ENCODE measurements around the gene GPX4.
"Not testable (repeated sequence)": the region's sequence is repeated elsewhere in the genome, so short reads cannot be mapped to it uniquely, and the experiment has no call there.

GPX4 gene

DNA sequence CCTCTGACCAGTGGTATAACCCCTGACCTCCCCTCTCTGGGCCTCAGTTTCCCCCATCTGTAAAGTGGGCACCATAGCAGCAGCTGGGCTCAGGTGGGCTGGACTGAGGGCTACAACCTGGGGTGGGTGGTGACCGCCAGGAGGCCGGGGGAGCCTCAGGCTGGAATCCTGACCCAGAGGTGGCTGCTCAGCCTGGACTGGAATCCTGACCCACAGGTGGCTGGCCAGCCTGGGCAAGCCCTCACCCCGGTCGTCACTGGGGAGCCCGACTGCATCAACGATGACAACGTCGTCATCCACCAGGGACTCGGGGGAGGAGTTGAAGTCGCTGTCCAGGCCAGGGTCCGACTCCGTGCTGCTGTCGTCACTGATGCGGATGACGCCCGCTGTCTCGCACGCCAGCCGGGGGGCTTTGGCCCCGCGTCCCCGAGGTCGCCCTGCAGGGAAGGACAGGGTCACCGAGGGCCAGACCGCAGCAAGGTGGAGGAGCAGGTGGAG lies 10.2 kb downstream of the GPX4 start:
- in situ Hi-C loops (cut with MboI; ENCODE audit: low sequenced_read_pairs), result no loop called here

DNA sequence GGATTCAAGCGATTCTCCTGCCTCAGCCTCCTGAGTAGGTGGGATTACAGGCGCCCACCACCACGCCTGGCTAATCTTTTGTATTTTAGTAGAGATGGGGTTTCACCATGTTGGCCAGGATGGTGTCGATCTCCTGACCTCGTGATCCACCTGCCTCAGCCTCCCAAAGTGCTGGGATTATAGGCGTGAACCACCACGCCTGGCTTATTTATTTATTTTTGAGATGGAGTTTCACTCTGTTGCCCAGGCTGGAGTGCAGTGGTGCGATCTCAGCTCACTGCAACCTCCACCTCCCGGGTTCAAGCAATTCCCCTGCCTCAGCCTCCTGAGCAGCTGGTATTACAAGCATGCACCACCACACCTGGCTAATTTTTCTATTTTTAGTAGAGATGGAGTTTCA lies 10.9 kb downstream of the GPX4 start:
- in situ Hi-C loops (cut with MboI; ENCODE audit: low sequenced_read_pairs), result not testable (repeated sequence)

DNA sequence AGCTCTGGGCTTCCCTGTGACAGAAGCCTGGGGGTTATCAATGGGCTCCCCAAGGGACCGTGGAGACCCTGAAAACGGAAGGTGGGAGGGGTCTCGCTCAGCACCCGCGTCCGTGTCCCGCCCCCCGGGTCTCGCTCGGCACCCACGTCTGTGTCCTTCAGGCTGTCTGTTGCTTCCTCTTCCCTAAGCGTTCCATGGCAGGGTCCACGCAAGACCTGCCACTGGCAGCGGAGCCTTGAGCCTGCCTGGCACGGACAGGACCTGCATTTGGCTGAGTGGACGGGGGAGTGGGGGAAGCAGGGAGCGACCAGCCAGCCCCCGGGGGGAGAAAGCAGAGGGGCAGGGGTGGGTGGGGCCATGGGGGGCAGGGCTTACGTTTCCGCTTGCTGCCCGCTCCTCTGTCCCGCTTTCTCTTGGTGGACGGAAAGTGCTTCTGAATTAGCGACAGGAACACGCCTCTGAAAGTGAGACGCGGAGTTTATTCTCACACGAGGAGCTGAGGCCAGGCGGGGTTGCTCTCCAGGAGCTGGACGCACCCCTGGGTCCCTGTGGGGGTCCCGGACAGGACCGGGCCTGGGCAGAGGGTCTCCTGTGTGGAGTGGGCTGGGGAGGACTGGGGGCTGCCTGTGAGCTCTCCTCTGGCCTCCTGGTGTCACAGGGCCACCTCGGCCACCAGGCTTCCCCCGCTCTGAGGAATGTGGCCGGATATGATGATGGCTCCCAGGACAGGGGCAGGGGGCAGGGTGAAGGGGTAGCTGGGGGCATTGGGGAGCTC lies 12.0 kb downstream of the GPX4 start:
- in situ Hi-C loops (cut with MboI; ENCODE audit: low sequenced_read_pairs), result no loop called here

DNA sequence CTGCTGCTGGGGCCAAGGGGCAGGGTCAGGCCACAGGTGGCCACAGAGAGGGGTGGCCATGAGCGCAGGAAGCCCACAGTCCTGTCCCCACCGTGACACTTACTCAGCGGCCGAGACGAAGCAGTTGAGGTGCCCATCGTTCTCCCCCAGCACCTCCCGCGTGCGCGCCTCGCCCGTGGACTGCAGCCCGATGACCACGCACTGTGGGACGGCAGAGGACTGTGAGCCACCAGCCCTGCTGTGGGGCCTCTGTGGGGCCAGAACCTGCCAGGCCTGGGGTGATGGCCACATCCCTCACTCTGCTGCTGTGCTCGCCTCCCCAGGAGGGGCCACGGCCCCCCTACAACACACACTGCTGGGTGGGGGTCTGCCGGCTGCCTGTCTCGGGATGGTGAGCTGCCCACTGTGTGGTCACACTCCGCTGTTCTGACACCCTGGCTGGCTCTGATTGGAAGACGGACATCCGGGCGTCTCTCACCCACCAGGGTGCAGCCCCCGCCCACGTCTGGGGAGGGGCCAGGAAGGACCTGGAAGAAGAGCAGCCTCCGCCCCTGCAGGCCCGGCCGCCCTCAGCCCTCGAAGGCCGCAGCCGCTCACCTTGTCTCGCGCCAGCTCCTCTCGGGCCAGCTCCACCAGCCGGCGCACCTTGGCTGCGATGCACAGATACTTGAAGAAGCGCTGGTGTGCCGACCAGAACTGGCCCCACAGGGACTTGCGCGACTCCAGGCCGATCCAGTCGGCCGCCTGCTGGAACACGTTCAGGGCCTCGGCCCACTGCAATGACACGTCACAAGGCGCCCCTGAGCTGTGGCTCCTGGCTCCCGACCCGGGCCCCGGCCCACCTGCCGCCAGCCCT lies 13.2 kb downstream of the GPX4 start:
- in situ Hi-C loops (cut with MboI; ENCODE audit: low sequenced_read_pairs), result no loop called here

DNA sequence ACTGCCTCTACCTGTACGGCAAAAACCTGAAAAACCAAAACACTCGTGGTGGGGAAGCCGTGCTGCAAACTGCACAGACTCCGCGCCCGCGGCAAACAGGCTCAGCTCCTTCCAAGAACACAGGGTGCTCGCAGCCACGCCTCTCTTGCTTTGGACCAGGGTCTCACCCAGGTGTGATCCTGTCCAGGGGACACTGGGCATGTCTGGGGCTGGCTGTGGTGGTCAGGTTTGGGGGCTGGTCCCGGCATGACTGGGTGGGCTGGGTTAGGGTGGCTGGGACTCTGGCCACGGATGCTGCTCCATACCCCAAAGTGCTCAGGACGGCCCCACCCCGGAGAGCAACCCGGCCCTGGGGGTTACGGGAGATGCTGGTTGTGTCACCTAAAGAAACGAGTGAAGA lies 13.9 kb downstream of the GPX4 start:
- in situ Hi-C loops (cut with MboI; ENCODE audit: low sequenced_read_pairs), result no loop called here

DNA sequence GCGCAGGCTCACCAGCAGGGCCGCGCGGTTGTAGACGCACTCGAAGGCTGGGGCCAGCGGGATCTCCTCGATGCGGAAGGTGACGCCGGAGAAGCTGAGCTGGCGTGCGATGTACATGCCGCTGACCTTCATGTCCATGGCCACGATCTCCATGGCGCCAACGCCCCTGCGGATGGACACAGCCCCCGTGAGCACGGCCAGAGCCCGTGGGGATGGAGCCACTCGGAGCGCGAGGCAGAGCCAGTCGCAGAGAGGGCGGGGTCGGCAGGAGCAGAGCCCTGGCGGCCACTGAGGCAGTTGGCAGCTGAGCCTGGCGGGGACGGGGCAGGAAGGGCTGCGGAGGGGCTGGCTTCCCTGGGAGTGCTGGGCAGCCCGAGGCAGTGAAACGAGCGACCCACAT lies 15.2 kb downstream of the GPX4 start:
- in situ Hi-C loops (cut with MboI; ENCODE audit: low sequenced_read_pairs), result no loop called here

DNA sequence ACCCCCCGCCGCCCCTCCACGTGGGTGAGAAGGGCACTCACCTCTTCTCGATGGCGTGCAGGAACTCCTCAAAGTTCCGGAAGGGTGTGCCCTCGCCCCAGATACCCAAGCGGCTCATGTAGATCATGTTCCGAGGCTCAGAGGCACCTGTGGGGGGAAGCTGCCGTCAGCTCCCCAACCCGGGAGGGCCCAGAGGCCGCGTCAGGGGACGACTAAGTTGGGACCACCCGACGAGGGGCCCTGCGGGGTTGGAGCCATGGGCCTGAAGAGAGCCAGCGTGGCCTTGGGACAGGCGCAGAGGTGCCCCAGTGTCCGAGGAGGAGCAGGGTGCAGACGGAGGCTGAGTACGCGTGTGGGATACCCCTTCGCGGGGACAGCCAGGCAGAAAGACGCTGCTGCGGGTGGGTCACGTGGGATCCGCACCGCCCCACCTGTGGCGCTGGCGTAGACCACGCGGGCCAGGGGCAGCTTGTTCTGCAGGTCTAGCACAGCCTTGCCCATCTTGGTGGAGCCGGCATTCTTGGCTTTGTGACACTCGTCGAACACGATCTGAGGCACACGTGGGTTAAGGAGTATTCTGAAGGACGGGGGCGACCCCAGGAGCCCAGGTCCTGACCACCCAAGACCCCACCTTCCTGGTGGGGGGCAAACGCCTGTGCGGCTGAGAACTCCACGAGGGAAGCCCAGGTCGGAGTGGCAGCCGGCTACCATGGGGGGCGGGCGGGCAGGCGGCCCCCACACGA lies 15.9 kb downstream of the GPX4 start:
- in situ Hi-C loops (cut with MboI; ENCODE audit: low sequenced_read_pairs), result no loop called here

DNA sequence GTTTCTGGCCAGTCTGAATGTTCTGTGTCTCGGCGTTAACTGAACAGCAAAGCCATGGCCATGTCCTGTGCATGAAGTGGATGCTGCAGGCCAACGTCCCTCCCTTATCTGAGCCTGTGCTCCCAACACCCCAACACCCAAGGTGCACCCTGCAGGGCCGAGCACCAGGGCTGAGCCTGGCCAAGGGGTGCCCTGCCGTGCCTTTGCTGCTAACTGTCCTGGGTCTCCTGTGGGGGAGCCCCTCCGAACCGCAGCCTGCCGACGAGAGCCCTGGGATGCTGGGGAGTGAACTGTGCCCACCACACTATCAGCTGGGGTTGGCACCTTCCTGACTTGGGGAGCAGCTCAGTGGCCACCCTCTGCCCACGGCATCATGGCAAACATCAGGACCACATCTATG lies 17.6 kb downstream of the GPX4 start:
- in situ Hi-C loops (cut with MboI; ENCODE audit: low sequenced_read_pairs), result no loop called here

DNA sequence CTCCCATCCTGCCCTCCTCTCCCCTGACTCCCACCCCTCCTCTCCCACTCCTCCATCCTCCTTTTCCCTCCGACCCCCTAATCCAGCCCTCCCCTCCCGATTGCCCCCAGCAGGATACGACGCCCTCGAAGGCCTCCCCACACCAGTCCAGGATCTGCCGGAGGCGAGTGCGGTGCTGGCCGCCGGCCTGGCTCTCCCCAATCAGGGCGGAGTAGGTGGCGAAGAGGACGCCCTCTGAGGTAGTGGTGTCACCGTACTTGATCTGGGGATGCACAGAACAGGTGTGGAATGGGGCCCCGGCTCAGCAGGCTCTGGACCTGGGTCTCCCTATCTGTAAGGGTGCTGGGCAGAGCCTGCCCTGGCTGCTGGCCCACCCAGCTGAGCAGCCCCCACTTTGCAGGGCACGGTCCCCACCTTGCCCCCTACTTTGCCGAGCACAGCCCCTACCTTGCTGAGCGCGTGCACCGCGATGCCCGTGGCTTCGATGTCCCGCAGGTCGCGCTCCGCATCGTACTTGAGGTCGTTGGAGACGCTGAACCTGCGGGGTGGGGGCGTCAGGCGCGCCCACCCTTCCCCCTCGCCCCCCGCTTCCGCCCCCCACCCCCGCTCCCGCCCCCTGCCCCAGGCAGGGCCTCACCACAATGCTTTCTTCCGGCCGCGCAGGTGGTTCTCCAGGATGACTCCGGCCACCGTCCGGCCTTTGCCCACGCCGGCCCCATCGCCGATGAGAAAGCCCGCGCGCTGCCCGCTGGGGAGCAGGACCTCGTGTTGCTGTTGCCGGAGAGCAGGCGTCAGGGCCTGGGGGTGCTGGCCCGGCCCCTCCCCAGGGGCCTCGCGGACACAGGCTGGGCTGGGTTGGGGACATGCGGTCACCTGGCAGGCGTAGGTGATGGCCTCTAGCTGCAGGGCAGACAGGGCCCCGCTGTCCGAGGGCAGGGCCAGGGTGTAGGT lies 18.5 kb downstream of the GPX4 start:
- in situ Hi-C loops (cut with MboI; ENCODE audit: low sequenced_read_pairs), result no loop called here

DNA sequence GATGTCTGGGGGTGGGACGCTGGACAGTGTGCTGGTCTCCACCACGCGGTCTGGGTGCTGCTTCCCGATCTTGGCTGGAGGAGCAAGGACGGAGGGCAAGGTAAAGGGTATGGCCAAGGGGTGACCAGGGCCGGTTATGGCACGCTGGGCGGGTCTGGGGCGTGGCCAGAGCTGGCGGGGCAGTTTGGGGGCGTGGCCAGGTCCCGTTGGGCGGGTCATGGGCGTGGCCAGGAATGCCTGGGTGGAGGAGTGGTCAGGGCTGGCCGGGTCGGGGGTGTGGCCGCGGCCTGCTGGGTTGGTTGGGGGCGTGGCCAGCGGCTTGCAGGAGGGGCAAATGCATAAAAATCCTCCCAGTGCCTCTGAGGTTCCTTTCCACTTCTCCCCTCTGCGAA lies 19.2 kb downstream of the GPX4 start:
- in situ Hi-C loops (cut with MboI; ENCODE audit: low sequenced_read_pairs), result no loop called here

DNA sequence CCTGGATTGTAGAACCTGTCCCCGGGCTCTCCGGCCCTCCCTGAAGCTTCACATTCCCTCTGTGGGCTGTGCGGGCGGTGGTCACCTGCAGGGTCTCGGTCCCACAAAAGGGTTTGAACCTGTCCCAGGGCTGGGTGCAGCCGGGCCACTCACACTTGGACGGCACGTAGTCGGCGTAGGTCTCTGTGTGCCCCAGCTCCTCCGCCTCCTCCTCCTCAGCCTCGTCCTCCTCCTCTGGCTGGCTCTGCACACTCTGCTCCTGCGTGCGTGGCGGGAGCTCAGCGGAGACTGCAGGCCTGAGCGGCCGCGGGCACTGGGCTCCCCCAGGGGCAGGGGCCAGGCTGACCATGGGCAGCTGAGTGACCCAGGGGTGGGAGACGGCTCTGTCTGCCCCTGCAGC lies 19.6 kb downstream of the GPX4 start:
- in situ Hi-C loops (cut with MboI; ENCODE audit: low sequenced_read_pairs), result no loop called here

DNA sequence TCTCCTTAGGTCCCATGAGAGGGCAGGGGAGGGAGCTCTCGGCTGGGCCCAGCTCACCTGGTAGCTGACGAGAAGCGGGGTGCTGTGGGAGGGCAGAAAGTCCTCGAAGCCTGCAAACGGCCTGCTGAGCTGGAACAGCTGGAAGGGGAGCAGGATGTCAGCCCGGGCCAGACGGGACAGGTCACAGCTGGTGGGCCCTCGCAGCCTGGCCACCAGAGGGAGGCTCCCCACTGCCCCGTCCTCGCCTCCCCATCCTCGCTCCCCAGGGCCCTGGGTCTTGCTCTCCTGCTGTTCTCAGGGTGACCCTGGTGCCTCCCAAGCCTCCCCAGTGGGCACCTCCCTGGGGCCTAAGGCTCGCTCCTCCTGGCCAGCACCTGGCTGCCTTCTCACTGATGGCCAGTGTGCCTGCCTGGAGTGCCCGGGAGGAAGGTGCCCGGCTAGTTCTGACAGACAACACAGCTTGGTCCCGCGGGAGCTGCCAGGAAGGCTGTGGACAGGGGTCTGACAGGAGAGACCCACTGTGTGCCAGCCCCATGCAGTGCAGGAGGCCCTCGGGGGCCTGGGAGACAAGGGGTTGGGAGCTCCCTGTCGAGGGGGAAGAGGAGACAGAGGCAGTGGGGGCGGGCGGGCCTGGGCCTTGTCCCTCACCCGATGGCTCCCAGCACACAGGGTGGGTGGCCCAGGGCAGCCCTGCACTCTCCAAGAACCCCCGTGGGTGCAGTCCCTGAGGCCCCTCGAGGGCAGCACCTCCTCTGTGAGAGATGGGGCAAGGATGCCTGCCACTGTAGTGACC lies 20.3 kb downstream of the GPX4 start:
- in situ Hi-C loops (cut with MboI; ENCODE audit: low sequenced_read_pairs), result no loop called here

DNA sequence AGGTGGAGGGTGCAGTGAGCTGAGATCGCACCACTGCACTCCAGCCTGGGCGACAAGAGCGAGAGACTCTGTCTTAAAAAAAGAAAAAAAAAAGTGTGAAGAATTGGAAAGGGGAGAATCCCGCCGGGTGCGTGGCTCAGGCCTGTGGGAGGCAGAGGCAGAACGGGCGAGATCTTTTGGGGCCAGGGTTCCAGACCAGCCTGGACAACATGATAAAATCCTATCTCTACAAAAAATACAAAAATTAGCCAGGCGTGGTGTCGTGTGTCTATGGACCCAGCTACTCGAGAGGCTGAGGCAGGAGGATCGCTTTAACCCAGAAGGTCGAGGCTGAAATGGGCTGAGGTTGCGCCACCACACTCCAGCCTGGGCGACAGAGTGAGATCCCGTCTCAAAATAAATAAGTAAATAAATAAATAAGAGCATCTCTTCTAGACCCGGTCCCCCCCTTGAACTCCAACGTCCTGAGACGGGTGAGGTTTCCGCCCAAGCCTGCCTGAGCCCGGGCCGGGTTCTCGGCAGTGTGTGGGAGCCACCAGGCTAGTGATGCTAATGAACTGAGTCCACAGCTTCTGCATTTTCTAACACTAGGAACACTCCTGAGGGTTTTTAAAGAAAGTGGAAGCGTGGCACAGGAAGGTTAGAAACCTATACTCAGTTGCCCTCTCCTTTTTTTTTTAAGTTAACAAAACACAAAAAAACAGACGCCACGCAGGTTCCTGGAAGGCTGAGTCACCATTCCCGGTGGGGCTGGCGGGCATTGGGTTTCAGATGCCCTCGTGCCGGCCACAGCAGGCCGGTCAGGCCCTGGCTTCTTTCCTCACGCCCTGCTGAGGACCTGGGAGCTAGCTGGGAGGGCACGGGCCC lies 22.0 kb downstream of the GPX4 start:
- in situ Hi-C loops (cut with MboI; ENCODE audit: low sequenced_read_pairs), result no loop called here

DNA sequence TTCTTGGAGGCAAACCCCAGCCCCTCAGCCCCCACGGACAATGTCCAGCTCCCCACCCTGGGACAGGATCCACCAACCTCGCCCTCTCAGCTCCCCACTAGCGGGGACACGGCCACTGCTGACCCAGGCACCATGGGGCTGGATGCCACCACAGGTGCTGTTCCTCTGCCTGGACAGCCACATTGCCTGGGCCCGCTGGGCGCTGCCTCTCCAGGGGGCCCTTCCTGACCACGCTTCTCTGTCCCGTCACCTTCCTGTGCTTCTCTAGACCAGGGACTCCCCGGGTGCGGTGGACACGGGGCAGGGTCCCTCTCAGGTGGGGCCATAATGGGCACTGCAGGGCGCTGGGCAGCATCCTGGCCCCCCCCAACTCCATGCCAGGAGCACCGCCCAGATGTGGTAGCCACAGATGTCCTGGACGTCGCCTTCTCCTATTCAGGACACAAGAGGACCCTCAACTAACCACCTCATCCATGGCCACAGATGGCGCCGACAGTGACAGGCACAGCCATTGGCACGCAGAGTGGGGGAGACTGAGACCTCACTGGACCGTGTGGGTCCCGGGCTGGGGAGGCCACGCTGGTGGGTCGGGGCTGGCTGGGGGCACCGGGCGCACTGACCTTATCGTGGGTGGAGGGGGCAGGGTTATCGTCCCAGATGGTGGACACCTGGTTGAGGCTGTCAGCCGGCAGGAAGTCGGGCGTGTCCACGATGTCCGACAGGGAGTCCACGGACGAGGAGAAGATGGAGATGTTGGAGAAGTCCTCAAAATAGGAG lies 23.4 kb downstream of the GPX4 start:
- in situ Hi-C loops (cut with MboI; ENCODE audit: low sequenced_read_pairs), result no loop called here

DNA sequence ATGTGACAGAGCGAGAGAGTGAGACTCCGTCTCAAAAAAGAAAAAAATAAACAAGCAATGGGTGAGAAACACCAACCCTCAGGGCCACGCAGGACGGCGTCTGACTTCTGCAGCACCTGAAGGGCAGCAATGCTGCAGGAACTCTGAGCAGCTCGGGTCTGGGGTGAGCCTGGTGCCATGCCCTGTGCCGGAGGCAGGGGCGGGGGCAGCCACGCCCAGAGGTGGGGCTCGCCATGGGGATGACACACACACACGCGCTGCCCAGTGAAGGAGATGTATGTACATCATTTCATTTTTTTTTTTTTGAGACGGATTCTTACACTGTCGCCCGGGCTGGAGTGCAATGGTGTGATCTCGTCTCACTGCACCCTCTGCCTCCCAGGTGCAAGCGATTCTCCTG lies 24.3 kb downstream of the GPX4 start:
- in situ Hi-C loops (cut with MboI; ENCODE audit: low sequenced_read_pairs), result no loop called here

DNA sequence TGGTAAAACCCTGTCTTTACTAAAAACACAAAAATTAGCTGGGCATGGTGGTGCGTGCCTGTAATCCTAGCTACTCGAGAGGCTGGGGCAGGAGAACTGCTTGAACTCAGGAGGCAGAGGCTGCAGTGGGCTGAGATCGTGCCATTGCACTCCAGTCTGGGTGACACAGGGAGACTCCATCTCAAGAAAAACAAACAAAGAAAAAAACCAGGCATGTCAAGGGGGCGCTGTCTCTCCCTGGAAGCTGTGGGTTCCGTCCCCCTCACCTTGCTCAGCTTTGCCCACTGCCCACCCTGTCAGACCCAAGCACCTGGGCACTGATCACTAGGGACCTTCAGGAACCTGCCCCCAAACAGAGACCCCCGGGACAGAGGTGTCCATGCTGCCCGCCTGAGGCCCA lies 25.3 kb downstream of the GPX4 start:
- in situ Hi-C loops (cut with MboI; ENCODE audit: low sequenced_read_pairs), result not testable (repeated sequence)

DNA sequence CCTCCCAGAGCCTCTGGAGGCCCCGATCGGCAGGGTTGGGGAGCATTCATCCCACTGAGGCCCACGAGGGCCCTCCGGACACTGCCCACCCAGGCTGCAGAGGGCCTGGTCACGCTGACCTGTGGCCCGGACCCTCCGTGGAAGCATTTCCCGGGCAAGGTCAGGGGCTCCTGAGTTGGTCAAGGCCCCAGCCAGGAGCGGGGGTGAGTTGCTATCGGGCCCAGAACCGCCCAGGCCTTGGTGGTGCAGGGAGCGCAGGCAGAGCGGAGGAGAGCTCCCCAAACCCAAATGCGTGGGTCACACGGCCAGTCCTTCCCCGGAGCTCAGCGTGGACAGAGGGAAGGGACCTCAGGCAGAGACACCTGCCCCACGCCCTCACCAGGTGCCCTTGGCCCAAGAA lies 25.7 kb downstream of the GPX4 start:
- in situ Hi-C loops (cut with MboI; ENCODE audit: low sequenced_read_pairs), result no loop called here
